ENCODE data around the gene DOCK8.

The DOCK8 gene

DNA sequence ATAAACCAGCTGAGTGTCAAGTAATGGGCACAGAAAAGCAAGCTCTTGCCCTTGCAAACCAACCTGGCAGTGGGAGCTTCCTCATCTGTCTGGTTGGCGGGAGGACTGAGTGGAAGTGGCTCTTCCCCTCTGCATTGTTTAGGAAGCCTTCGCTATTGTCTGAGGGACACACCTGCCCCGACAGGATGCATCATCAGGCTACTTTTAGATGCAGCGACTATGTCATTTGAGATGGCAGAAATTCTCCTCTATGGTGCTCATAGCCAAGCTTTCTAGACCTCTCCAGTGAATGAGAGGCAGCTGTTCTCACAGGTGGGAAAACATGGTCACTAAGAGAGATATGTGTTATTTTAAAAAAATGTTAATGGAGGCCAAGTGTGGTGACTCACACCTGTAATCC lies 104.0 kb downstream of the DOCK8 start:
- DNase-seq: no peak

DNA sequence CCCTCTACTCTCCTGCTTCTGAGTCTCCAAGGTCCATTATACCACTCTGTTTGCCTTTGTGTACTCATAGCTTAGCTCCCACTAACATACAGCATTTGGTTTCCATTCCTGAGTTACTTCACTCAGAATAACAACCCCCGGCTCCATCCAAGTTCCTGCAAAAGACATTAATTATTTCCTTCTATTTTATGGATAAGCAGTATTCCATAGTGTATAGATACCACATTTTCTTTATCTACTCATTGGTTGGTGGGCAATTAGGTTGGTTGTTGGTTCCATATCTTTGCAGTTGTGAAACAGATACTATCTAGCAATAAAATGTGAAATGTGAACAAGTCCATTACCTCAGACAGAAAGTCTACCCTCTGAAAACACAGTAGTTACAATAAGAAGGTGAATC lies 110.3 kb downstream of the DOCK8 start:
- DNase-seq: no peak

DNA sequence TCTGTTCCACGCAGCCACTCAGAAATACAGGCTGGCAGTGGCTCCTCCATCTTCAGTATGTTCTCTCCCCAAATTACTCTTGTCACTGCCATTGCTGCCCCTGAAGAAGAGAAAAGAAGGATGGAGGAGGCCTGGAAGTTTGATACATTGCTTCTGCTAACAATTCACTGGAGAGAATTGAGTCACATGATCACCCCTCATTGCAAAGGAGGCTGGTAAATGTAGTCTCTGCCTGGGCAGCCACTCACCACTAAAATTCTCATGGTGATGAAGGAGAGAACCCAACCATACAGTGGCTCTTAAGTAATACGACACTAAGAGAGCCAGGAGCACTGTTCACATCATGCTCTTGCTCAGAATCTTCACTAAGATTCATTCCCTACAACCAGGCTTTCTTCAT lies 112.0 kb downstream of the DOCK8 start:
- DNase-seq: no peak

DNA sequence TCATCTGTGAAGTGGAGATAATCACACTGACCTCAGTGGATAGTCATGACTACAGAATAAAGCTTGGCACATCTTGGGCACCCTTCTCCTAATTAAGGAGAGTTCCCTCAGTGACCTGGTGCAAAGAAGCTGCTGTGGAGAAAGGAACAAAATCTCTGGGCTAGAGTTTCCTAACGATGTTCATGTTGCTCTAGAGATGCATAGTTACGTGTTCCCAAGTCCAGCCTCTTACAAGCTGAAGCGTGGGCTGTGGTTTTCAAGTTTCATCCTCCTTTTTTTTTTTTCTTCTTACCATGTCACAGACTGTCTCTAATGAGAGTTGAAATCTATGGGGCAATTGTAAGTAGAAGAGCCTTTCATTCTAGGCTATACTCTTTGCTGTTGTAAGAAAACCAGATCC lies 113.8 kb downstream of the DOCK8 start:
- no peak for DNase-seq

DNA sequence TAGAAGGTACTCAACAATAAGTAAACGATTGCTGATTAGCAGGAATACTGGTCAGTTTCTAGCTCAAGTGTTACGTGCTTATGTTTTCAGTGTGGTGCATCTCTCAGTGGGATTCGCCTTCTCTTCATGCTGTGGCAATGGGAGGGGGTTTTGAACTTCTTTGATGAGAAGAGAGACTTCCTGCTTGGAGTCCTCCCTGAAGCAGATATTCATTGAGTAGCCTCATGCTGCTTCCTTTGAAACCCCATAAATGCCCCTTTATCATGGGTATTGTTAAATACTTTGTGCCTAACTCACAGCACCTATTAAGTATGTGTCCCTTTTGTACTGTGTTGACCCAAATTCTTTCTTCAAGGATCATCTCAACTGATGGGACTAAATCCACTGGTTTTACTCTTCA lies 116.5 kb downstream of the DOCK8 start:
- DNase-seq: no peak

DNA sequence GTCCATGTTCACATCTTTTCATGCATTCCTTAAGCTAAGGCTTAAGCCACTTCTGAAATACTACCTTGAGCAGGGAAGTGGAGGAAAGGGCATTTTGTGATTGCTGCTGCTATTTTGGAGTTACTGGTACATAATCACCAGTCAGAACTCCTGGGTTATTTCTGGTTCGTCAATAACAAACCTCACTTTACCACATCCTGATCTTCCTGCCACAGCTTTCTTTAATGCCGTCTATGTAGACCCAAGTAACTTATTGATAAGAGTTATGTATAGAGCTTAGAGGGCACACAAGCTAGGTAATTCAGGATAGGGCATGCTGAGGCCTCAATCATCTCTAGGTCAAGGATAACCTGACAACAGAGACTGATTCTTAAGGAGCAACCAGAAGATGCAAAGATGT lies 120.7 kb downstream of the DOCK8 start:
- no peak for DNase-seq

DNA sequence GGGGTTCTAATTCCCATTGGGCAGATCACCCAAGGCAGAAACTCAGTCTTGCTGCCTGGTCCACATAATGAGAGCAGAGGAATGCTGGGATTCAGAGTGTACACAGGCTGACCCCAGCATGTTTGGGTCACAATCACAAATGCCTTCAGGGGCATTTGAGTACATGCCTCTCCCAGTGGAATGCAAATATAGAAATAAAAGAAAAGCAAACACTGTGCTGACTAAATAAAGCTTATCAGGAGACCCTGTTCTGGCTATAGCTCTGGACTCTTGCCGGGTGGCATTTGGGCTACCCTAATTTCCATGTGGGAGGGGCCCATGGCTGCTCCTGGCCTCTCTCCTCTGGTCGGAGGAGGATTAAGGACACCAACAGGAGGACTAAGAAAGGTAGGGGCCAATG lies 121.4 kb downstream of the DOCK8 start:
- DNase-seq: no peak

DNA sequence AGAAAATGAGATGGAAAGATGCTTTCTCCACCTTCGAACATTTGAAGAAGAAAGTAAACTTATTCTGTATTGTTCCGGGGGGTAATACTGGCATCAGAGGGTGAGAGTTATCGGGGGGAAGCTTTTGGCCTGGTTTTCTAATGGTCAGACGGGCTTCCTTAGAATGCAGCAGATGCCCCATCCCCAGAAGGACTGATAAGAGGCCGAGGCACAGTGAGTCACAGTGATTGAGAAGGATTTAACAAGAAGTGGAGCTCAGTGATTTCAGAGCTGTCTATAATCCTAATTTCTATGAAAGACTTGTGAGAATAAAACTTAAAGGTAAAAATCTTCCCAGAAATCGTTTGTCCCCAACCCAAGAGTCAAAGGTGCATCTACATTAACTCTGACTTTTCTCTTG lies 123.9 kb downstream of the DOCK8 start:
- no peak for DNase-seq

DNA sequence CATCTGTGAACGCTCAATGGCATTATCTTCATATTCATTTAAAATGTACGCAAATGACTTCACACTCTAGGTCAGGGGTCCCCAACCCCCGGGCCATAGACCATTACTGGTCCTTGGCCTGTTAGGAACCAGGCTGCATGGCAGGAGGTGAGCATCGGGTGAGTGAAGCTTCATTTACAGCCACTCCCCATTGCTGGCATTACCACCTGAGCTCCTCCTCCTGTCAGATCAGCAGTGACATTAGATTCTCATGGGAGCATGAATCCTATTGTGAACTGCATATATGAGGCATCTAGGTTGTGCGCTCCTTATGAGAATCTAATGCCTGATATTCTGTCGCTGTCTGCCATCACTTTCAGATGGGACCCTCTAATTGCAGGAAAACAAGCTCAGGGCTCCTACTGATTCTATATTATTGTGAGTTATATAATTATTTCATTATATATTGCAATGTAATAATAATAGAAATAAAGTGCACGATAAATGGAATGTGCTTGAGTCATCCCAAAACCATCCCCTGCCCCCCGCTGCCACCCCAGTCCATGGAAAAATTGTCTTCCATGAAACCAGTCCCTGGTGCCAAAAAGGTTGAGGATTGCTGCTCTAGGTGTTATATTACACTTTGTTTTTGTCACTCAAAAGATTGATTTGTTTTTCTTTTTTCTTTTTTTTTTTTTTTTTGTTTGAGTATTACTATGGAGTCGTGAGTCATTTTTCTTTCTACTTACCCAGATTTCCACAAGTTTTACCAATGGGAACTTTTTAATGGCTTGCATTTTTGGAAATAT lies 127.2 kb downstream of the DOCK8 start:
- DNase-seq: no peak

DNA sequence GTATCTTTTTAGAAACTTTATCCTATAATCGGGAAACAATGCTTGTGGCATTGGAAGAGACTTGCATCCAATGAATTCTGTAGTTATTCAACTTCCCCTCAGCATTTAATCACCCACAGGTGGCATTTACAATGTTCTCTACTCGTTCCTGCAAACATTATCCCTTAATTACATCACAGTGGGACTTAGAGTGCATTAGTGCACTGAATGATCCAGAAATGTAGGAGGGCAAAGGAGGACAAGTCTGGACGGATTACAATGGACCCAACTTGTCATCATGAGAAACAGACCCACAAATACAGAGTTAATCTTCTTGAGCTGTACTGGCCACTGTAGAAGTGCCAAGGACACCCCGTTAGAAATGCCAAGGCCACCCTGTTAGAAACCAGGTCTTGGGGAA lies 129.1 kb downstream of the DOCK8 start:
- no peak for DNase-seq

DNA sequence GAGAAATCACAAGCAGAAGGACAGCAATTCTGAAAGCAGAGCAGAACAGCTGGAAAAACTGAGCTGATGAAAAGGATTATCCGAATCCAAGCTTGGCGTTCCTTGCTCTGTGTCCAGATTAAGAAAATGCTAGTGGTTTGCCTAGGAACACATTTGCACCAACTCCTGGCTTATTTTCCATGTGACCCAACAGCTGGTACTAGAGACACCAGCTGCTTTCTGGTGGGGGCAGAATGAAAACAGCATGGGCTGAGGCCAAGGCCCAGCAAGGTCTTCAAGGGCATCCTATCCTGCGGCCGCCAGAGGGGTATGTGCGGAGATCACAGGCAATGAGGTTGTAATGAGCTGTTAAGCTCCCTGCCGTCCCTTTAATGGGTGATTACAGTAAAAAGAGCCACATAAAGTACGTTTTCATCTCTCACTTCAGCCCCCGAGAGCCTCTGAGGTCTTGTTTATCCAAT lies 131.5 kb downstream of the DOCK8 start:
- DNase-seq: no peak

DNA sequence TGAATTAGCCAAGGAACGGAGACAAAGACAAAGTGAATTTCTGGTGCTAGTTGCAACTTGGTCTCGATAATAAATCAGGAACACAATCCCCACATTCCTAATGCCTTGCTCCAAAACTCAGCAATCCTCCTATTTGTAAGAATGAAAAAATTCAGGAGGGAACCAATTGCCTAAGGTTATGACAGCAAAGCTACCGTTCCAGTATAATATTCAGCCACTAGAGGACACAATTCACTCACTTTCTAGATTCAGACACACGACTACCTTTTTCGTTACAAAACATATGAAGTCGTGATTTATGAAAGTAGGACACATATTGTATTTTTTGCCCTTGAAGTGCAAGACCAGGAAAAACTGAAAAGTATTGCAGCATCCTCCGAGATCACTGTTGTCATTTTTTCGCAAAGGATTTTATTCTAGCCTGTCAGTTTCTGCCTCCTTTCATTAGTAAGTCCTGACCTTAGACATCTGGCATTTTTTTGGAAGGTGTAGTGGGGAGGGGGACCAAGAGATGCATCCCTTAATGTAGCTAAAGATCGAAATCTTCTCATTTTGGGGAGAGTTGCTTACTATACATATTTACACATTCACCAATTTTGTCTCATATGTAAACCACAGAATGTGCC lies 133.1 kb downstream of the DOCK8 start:
- DNase-seq: peak; percentile 62

DNA sequence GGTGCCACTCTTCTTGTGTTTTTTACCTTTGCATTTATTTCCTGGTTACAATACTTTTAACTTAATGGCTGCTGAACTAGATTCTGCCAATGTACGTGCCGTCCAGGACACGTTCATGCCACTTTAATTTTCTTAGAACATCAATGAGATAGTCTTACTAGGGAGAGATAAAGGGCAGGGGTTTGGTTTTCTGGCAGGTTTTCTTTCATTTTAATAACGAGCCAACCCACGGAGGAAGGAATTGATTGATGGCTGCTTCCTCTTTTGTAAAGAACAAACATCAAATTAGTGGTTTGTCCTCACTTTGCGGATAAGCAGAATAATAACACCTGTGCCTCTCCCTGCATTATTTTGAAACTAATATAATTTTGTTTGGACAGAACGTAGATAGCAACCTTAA lies 135.7 kb downstream of the DOCK8 start:
- no peak for DNase-seq

DNA sequence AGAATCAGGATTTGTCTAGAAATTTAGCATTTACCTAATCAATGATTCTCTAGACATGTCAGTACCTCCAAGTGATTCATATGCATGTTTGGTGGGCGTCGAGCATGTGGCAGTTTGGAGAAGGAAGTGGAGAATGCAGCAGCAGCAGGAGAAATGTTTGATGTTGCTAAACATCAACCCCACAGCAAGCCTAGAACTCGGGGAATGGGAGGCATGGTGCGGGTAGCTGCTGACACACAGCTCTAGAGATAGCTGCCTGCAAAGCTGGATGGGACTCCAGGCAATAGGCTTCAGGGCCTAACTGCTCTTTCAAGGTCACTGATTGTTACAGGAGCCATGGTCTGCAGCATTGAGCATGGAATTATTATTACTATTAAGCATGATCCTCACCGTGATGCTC lies 137.3 kb downstream of the DOCK8 start:
- no peak for DNase-seq

DNA sequence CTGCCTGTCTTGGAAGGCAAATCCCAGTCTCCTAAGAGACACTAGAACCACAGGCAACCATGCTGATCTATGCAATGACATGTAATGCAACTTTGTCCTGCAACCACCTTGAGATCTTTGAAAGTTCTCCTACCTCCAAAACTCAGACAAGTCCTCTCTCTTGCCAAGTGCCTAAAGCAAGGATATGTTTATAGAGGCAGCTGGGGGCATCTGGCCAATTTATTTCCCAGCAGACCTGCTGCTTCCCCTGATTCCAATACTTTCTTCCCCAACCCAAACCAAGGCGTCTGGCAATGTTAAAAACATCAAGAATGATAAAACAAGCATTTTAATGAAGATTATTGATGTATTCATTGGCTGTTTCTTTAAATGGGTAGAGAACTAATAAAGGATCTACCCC lies 138.4 kb downstream of the DOCK8 start:
- DNase-seq: no peak

DNA sequence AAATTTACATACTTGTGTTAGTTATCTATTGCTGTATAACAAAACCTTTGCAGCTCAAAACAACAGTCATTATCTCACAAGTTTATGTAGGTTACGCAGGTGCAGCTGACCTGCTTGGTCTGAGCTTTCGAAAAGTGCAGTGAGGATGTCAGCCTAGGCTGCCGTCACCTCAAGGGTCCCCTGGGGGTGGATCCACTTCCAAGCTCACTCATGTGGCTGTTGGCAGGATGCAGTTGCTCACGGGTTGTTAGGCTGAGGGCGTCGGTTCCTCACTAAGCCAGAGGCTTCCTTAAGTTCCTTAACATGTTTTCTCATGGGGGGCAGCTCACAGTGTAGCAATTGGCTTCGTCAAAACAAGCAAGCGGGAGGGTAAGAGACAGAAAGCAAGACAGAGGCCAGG lies 139.8 kb downstream of the DOCK8 start:
- DNase-seq: no peak

DNA sequence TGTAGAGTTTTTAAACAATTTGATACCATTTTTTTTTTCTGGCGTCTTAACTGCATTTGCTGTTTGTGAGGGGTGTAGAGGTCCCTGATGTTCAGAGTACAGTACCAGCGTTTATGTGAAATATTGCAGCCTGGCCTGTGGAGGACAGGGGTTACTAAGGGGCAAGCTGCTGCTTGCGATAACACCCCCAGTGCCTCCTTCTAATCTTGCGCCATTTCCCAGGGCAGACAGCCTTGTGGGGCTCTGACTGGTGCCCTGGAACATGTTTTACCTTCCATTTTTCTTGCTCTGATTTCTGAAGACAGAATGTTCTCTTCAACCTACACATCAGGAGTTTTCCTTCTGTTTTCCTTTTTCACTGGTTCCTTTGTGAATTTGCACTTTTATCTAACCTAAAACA lies 142.9 kb downstream of the DOCK8 start:
- DNase-seq: no peak

DNA sequence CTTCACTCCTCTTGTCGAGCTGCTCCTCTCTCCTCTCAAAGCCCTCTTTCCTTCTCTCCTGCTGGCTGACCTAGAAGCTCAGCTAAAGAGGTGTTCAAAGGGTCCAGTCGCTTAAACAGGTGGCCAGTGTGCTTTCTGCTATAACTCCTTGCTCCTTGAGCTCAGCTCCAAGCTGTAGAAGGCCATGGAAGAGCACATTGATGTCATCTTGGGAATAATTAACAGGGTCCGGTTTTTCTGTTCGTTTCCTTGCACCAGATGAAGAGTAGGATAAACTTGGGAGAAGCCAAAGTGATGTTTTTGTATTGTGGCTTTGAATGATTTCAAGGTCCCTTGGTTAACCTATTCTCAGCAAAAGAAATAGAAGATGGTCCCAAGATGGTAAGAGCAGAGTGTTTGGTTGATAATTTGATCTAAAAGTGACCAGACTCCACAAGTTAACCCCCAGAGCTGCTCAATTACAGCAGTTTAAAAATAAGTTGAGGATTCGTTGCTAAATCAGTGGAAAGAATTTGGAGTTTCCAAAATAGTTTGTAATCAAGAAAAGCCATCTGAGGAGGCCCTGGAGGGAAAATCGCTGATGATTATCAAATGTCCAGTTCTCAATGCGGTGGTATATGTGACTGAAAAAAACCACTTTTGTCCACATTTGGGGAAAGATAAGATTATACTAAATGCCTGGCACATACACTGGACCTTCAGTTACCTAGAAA lies 148.1 kb downstream of the DOCK8 start:
- DNase-seq: no peak

DNA sequence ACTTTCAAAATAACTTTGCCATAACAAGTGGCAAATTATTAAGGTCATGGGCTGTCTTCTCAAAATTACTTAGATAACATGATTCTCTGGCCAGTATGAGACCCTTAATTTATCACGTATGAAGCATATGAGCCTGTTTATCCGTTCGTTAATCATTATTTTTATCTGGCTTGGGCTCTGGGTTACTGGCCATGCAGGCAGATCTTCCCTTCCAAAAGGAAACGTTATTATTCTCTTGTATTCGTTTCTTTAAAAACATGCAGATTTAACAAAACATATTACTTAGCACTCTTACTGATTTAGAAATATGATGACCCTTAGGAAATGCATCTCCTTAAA lies 148.6 kb downstream of the DOCK8 start:
- no peak for DNase-seq

DNA sequence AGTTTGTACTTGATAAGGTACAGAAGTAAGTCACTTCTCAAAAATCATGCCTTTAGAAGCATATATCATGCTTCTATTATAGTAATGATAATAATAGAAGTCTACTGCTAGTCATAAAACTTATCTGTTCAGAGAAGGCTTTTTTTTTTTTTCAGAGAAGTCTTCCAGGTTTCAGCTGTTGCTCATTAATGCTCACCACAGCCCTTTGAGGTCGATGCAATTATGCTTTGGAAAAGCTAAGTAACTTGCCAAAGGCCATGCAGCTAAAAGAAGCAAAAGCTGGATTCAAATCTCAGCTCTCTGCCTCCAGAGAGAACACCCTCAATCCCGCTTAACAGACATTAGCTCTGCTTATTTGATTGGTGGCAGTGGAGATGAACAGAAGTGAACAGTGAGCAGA lies 150.8 kb downstream of the DOCK8 start:
- DNase-seq: no peak

DNA sequence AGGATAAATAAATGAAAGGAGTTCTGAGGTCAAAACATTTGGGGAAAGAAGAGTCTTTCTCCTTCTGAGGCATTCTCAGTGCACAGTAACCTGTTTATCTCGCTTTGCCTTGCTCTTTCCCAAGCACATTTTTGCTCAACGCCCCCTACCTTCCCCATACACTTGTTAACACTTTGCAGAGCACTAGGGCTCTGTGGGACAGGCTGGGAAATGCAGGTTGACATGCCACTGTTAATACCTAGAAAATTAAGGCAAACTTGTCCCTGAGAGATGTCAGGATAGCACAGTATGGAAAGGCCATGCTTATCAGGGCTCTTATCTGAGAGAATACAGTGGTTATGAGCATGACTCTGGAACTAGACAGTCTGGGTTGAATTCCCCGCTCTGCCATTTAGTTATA lies 152.0 kb downstream of the DOCK8 start:
- DNase-seq: no peak

DNA sequence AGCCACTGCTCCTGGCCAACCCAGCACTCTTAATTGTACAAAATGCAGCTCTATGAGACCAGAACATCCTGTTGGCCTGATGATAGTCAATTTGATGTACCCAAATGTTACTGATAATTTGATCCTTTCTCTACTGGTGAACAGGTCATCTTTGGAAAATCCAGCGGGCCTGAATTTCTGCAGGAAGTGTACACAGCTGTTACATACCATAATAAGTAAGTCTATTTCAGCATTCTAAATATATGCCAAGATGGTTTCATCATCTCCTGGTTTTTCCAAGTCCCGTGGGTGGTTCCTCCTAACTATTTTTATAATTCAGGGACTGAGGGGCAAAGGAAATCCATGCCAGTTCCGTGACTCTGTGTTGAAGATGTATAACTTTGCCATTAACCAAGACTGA lies 155.4 kb downstream of the DOCK8 start:
- DNase-seq: no peak

DNA sequence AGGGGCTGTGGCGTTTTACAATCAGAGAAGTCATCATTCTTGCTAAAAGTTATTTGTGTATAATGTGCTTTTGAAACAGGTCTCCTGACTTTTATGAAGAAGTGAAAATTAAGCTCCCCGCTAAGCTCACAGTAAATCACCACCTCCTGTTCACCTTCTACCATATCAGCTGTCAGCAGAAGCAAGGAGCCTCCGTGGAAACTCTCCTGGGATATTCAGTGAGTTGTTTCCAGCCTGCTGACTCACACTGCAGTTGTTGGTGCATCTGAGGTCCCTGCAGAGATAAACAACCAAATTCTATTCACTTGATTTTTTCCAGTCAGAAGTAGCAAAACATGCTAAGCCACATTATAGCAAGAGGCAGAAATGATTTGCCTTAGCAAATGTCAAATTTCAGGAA lies 156.7 kb downstream of the DOCK8 start:
- no peak for DNase-seq

DNA sequence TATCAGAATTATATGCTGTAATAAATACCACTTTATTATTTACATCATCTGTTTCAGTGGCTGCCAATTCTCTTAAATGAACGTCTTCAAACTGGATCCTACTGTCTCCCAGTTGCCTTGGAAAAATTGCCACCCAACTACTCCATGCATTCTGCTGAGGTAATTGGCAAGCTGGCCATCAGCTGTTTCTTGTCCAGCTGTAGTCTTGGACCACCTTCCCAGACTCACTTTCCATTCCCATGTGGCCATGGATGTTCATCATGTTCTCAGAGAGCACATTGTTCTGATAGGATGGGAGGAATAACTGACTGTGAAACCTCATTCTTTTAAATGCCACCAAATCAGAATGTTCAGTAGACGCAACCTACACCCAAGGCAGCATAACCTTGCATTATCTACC lies 157.5 kb downstream of the DOCK8 start:
- no peak for DNase-seq

All from kidney glomerular epithelial cell (primary cell).